Hepatic stellate cell (primary cell): ENCODE results near the gene SDF2L1.
"Not testable (repeated sequence)": the region's sequence is repeated elsewhere in the genome, so short reads cannot be mapped to it uniquely, and the experiment has no call there.

Experiments
- DNase-seq: peaks from one replicate; pipeline ENCODE4 v3.0.0; 2011; ENCODE audit warnings: low spot score

The SDF2L1 gene, protein sequence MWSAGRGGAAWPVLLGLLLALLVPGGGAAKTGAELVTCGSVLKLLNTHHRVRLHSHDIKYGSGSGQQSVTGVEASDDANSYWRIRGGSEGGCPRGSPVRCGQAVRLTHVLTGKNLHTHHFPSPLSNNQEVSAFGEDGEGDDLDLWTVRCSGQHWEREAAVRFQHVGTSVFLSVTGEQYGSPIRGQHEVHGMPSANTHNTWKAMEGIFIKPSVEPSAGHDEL

DNA sequence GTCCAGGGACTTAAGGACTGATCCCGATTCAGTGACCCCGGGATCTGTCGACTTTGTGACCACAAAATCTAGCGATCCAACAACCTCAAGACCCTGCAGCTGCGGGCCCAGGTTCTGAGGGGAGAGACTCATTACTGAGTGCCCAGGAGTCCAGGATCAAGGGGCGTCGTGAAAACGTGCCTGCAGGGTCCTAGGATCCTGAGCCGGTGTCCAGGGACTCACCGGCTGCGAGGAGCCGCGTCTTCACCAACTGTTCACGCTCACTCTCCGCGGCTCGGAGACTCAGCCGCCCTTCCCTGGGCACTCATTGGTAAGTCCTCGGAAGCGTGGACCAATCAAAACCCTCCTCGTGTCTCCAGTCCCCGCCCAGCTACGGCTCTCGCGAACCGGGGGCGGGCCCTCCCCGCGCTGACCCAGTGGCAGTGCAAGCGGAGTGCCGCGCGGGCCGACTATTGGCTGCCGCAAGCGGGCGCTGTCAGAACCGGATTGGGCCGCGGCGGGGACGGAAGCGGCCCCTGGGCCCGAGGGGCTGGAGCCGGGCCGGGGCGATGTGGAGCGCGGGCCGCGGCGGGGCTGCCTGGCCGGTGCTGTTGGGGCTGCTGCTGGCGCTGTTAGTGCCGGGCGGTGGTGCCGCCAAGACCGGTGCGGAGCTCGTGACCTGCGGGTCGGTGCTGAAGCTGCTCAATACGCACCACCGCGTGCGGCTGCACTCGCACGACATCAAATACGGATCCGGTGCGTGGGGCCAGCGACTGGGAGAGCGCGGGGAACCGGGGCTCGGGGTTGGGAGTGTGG lies at the start of gene SDF2L1:
SDF2L1 (plus strand) TSS at position 514 of the 795 bp plus-strand sequence; CDS start at position 549, 35 bp downstream.
- DNase-seq: peak; percentile 100

DNA sequence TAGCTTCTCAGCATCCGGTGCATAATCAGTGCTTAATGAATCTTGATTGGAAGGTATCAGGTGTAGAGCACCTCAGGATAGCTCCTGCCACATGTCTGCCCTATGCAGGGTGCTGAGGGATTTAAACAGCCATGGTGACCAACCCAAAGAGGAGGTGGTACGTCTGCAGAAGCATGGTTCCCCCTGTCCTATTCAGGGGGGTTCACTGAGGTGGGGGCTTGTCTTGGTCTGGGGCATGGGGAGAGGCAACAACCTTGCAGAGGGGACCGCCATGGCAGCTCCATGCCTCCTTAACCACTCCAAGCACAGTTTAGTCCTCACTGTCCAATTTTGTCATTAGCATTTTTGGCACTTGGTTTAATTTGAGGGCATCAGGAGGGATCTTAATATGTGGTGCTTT lies 49.7 kb upstream of the SDF2L1 start:
- DNase-seq: no peak

DNA sequence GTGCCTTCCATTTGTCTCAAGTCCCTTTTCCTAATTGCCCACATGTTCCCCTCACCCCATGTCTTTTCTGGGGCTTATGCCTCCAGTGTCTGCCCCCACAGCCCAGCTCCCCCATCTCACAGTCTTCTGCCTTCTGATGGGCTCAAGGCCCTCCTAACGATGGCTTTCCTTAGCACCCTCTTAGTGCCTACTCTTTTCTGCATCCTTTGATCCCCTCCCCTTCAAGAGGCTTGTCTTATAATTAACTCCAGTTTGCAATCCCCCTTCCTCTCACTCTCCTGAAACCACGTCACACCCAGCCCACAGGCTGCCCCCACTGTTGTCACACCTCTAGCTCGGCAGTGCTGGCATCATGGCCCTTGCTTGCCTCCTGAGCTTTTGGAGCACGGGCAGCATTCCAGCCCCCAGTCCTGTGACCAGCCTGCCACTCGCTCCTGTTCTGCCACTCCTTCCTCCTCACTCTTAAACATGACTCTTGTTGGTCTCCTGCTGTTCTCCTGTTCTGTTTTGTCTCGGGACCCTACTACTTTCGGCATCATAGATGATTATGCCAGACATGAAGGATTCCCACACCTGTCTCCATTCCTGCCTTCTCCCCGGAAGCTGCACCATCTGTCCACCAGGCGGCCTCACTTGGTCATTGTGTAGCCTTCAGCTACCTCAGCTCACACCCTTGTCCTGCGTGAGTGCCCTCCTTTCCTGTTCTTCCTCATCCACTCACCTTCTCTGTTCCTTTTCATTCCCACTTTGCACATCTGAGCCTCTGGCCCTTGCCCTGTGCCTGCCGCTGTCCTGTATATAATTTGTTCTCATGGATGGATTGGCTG lies 48.5 kb upstream of the SDF2L1 start:
- no peak for DNase-seq

DNA sequence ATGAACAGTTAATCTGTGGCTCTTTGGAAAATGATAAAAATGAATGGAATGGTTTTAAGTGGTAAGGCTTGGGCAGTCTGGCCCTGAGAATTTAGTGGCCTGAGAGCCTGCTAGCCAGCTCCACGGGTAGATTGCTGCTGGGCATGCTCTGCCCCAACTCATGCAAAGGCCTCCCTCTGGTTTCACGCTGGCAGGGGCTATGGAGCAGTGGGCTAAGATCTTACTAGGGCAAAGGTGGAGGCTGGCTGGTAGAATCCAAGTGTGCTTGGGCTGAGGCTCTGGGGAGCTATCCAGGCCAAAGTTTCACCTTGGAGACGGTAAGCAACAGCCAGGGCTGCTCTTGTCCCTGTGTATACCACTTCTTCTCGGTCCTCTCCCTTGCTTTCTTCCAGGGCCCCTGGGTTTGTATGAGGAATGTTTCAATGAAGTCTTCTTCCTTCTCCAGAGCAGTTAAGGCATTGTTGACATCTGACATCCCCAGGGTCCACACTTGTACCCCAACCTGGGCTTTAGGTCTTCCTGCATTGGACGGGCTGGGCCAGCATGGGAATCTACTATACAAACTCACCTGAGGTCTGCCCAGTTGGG lies 47.1 kb upstream of the SDF2L1 start:
- DNase-seq: no peak

DNA sequence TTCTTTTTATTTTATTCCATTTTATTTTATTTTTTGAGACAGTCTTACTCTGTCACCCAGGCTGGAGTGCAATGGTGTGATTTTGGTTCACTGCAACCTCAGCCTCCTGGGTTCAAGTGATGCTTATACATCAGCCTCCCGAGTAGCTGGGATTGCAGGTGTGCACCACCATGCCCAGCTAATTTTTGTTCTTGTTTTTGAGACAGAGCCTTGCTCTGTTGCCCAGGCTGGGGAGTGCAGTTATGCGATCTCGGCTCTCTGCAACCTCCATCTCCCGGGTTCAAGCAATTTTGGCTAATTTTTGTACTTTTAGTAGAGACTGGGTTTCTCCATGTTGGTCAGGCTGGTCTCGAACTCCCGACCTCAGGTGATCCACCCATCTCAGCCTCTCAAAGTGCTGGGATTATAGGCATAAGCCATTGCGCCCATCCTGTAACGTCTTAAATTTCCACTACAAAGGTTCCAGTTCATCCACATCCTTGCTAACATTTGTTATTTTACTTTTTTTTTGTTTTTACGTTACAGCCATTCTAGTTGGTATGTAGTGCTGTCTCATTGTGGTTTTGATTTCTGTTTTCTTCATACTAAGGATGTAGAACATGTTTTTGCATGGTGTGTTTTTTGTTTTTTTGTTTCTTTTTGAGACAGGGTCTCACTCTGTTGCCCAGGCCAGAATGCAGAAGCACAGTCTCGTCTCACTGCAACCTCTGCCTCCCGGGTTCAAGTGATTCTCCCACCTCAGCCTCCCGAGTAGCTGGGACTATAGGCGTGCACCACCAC lies 45.6 kb upstream of the SDF2L1 start:
- not testable (repeated sequence) for DNase-seq

DNA sequence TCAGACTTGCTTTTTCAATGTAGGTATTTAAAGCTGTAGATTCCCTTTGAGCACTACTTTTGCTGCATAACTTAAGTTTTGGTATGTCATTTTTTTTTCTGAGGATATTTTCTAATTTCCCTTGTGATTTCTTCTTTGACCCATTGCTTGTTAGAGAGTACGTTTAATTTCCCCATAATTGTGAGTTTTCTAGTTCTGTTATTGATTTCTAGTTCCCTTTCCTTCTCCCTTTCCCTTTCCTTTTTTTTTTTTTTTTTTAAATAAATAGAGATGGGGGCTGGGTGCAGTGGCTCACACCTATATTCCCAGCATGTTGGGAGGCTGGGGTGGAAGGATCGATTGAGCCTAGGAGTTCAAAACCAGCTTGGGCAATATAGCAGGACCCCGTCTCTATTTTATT lies 43.8 kb upstream of the SDF2L1 start:
- no peak for DNase-seq

DNA sequence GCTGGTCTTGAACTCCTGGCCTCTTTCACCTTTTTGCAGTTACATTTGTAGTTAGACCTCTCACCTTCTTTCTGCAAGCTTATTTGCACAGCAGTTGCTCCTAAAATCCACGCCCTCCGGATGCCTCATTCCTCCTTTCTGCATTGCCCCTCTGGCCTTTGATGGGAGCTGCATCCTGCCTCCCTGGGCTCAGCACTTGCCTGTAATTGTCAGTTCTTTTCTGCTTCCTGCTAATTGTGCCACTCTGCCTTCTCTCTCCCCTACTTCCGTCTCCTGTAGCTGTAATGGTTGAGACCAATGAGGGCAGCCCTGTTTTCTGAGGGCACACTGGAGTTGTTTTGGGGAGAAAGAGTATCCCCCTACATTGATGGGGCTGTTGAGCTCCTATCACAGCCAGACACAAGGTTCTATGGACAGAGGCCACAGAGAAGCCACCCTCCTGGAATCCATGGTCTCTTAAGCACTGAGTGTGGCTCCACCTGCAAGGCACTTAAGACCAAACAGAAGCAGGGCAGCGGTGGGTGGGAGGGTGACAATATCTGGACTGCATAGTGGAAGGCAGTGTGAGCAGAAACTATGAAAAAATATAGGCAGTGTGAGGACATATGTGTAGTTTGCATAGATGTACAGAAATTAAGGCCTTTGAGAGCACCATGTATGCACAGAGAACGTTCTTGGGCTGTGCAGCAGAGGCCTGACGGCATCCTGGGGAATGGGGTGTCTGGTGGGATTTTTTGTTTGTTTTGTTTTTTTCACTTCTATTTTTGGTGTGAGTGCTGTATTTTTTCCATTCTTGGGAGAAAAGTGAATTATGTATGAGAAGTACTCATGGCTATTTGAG lies 42.8 kb upstream of the SDF2L1 start:
- DNase-seq: no peak

DNA sequence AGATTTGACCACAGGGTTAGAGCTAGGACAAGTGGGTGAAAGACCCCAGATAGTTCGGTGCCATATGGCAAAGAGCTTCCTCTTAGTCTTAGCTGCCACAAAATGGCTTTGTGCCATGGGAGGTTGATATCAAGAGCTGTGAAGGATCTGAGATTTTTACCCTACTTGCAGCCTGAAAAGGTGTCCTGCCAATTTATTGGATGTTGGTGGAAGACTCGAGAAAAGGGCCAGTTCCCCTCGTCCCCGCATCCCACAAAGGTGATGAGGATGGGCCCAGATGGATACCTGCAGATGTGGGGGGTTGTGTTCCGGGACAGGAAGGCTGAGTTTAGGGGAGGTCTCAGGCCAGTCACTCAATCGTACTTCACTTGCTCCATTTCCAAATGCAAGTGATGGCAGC lies 39.5 kb upstream of the SDF2L1 start:
- DNase-seq: no peak

DNA sequence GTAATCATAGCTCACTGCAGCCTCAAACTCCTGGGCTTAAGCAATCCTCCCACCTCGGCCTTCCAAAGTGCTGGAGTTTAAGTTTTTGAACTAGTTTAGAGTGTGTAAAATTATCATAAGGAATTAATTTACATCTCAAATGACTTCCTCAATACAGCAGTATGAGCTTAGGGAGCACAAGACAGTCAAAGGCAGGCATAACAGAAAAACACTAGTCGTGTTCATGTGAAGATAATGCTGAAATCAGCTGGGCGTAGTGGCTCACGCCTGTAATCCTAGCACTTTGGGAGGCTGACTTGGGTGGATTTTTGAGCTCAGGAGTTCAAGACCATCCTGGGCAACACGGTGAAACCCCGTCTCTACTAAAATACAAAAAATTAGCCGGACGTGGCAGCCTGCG lies 38.1 kb upstream of the SDF2L1 start:
- no peak for DNase-seq

DNA sequence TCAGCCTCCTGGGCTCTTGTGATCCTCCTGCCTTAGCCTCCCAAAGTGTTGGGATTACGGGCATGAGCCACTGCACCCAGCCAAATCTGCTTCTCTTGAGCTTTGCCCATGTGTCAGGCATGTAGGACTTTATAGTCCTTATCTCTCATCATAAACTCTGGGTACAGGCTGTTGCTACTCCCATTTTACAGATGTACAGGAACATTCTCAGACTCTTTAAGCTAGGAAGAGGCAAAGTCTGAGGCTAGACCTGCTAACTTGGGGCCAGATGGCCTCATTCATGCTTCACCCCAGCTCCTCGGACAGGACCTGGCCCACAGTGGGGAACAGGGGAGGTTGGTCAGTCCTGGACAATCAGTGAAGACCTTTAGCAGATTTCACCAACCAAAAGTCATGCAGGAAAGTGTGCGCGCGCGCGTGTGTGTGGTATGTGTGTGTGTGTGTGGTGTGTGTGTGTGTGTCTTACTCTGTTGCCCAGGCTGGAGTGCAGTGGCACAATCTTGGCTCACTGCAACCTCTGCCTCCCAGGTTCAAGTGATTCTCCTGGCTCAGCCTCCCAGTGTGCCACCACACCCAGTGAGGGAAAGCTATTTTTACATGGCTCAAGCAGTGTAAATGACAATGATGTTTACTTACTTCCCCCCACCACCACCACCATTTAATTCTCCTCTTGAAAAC lies 36.1 kb upstream of the SDF2L1 start:
- DNase-seq: no peak

DNA sequence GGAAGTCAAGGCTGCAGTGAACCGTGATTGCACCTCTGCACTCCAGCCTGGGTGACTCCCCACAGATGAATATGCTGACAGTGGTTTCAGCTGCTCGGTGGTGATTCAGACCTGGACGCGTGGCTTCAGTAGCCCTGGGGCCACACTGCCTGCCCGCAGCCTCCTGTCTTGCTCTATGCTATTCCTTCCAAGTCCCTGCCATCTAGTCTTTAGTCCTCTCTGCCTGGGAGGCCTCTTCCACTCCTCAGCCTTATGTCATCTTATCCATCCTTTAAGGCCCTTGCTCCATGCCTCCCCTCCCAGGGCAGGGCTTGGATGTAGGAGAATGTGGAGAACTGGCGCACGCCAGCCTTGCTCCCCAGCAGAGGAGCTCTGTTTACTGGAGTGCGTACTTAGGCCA lies 35.3 kb upstream of the SDF2L1 start:
- no peak for DNase-seq

DNA sequence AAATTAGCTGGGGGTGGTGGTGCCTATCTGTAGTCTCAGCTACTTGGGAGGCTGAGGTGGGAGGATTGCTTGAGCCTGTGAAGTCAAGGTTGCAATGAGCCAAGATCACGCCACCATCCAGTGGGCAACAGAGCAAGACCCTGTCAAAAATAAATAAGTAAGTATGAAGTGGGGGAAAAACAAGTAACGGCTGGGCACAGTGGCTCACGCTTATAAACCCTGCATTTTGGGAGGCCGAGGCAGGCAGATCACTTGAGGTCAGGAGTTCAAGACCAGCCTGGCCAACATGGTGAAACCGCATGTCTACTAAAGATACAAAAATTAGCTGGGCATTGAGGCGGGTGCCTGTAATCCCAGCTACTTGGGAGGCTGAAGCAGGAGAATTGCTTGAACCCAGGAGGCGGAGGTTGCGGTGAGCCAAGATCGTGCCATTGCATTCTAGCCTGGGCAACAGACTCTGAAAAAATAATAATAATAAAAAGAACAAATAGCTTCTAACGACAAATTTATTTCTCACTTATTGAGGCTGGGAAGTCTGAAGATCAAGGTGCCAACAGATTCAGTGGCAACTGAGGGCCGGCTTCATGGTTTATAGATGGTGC lies 32.4 kb upstream of the SDF2L1 start:
- DNase-seq: not testable (repeated sequence)

DNA sequence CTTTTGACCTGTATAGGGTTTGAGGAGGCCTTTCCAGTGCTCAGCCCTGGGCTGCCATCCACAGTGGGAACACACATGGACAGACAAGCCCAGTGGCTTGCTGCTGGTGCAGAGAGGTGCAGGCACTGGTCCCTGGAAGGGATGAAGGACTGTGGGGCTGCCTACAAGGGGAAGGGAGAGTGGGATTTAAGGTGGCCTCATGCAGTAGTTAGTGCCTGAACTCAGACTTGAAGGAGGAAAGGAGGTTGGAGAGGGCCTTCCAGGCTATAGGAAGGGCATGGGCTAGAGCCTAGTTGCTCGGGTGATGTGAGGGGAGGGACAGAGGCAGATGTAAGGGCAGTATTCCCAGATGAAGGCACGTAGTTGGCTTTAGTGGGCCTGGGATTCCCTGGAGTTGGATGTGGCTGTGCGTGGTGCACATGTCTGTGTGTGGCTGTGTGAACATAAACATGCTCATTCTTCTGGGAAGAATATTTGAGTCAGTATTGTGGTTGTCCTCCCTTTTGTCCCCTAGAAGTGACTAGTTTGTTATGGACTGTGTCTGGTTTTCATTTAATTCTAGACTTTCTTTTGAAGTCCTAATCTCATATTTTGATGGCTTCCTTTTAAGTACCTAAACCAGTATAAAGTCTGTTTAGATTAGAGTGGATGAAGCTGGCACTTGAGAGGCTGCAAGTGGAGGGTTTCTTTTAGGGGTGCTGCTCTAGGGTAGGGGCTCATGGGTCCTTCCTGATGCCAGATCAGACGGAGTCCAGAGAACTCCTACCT lies 30.7 kb upstream of the SDF2L1 start:
- DNase-seq: no peak

DNA sequence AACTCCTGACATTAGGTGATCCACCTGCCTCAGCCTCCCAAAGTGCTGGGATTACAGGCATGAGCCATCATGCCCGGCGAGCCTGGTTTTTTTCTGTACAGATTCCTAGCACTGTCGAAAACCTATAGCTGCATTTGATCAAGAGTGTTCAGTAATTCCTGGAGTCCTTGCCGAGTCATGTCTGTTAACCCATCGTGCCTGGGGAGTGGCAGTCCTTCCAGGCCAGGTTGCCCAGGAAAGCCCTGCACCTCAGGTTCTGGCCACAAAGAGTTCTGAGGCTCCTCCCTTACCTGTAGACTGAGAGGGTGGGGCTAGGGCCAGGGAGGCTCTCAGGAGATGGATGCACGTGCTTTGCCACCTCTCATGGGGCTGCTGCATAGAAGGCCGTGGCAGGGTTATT lies 29.2 kb upstream of the SDF2L1 start:
- DNase-seq: no peak

DNA sequence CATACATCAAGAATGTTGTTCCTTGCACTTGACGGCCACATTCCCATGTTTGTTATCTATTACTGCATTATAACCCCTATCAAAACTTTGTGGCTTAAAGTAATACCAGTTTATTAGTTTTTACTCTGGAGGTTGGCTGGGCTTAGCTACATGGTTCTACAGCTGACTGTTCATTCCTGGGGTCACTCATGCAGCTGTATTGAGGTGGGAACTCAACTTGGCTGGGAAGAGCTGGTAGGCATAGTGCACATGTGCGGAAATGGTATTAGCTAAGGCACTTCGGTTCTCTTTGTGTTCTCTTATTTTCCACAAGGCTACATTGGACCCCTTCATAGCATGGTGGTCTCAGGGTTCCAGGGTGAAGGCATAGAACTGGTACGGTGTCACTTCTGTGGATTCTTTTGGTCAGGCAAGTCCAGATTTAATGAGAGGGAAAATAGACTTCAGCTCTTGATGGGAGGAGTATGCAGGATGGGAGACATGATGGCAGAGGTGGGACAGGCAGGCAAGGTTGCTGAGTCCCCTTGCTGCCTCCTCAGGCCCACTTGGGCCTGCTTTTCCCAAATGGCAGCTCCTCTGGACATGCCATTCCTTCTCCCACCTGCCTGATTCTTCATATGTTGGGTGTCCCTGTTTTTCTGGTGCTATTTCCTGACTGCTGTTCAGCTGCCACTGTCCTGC lies 28.4 kb upstream of the SDF2L1 start:
- no peak for DNase-seq

DNA sequence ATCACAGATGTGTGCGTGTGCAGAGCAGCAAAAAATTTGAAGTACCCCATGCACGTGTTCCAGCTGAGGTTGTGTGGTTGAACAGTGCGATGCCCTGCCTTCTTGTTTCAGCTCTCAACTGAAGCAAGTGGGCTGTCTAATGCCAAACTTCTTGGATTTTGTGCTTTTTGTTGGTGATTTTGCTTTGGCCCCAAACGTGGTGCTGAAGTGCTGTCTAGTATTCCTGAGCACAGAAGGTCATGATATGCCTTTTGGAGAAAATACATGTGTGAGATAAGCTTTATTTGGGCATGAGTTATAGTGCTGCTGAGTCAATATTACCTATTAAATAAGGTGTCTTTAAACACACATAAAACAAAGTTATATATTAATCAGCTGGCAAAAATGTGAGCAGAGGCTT lies 26.4 kb upstream of the SDF2L1 start:
- no peak for DNase-seq

DNA sequence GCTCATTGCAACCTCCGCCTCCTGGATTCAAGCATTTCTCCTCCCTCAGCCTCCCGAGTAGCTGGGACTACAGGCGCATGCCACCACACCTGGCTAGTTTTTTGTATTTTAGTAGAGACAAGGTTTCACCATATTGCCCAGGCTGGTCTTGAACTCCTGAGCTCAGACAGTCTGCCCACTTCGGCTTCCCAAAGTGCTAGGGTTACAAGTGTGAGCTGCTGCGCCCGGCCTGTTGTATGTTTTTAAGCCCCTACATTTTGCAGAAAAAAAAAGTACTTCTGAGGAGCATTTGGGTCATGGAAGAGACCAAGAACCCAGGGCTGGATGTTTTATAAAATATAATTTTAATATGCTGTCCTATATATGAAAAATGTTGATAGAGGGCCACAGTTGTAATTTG lies 24.8 kb upstream of the SDF2L1 start:
- DNase-seq: not testable (repeated sequence)

DNA sequence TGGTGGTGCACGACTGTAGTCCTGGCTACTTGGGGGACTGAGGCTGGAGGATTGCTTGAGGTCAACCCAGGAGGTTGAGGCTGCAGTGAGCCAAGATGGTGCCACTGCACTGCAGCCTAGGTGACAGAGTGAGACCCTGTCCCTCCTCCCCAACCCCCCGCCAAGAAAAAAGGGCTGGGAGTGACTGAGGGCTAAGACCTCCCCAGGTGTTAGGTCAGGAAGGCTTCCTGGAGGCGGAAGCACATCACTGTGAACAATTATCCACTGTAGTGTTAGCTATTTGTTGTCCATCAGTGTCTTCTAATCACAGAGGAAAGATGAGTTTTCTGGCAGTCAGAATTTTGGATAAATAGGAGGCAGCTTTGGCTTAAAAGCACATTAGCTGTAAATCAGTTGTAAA lies 21.1 kb upstream of the SDF2L1 start:
- no peak for DNase-seq
